D721Med (cell line): ENCODE measurements around the gene ERC2.

ENCODE experiments used
- DNase-seq: peaks from one replicate; pipeline ENCODE4 v3.0.0; 2011; ENCODE audit warnings: low spot score; ENCODE audit not compliant: insufficient read length
- FAIRE-seq: peaks from 2 replicates; lab custom pipeline; 2011; peaks lifted over from hg19 to GRCh38; lab: Jason Lieb, UNC
- CTCF ChIP-seq: IDR thresholded peaks from 2 replicates; pipeline ENCODE4 v1.5.1; 2012; ENCODE audit warnings: mild to moderate bottlenecking, control low read depth; ENCODE audit not compliant: insufficient read depth; ENCODE audit errors: missing control alignments

Gene ERC2

GRCh38 chr3:55863028-55863427, 605.2 kb downstream of the ERC2 start:
- FAIRE-seq = no peak

GRCh38 chr3:55860049-55860721, 608.1 kb downstream of the ERC2 start:
- no peak for TF ChIP-seq CTCF
- FAIRE-seq (no peak), DNase-seq (no peak)

More at GRCh38 chr3:55863028-55863427, 605.2 kb downstream of the ERC2 start:
- no peak for DNase-seq
- TF ChIP-seq CTCF = no peak

- TF ChIP-seq CTCF = no peak
- DNase-seq (no peak), FAIRE-seq (no peak)
These were observed 609.0 kb downstream of the ERC2 start for GRCh38 chr3:55859305-55859704.

- no peak for DNase-seq
- TF ChIP-seq CTCF = no peak
- no peak for FAIRE-seq
These were observed 609.5 kb downstream of the ERC2 start for GRCh38 chr3:55858727-55859126.

GRCh38 chr3:55858302-55858701, 610.0 kb downstream of the ERC2 start:
- FAIRE-seq (no peak), DNase-seq (no peak)

GRCh38 chr3:55857633-55858032, 610.6 kb downstream of the ERC2 start:
- DNase-seq (no peak), FAIRE-seq (no peak)
- no peak for TF ChIP-seq CTCF

More at GRCh38 chr3:55858302-55858701, 610.0 kb downstream of the ERC2 start:
- TF ChIP-seq CTCF = no peak

- no peak for DNase-seq
- FAIRE-seq = no peak
- no peak for TF ChIP-seq CTCF
These were observed 613.0 kb downstream of the ERC2 start for GRCh38 chr3:55855311-55855710.
